Cerebellar nuclear complex (tissue), 1 donor: ENCODE measurements around the gene CREG2.

Experiments used
- DNase-seq, 2 experiments: peaks; one replicate each; lab custom pipeline; 2025; lab: John Stamatoyannopoulos, UW

The CREG2 gene

GRCh38 chr2:101409699-101410098 is 22.4 kb upstream of the CREG2 start:
- no peak for DNase-seq

- no peak for DNase-seq
Observed at GRCh38 chr2:101408925-101409324, 21.6 kb upstream of the CREG2 start.

- no peak for DNase-seq
Observed at GRCh38 chr2:101405351-101405899, 18.1 kb upstream of the CREG2 start.

- DNase-seq: no peak
Observed at GRCh38 chr2:101403745-101404144, 16.4 kb upstream of the CREG2 start.

GRCh38 chr2:101402630-101403029 is 15.3 kb upstream of the CREG2 start:
- no peak for DNase-seq

GRCh38 chr2:101401906-101402305 is 14.6 kb upstream of the CREG2 start:
- DNase-seq: no peak

- DNase-seq: no peak
Observed at GRCh38 chr2:101401326-101401665, 14.0 kb upstream of the CREG2 start.

GRCh38 chr2:101400506-101401325 is 13.4 kb upstream of the CREG2 start:
- DNase-seq: no peak

- no peak for DNase-seq
Observed at GRCh38 chr2:101400048-101400447, 12.7 kb upstream of the CREG2 start.

GRCh38 chr2:101399021-101399799 is 11.9 kb upstream of the CREG2 start:
- no peak for DNase-seq

GRCh38 chr2:101398116-101398821 is 11.0 kb upstream of the CREG2 start:
- no peak for DNase-seq

GRCh38 chr2:101396316-101396717 is 9.0 kb upstream of the CREG2 start:
- DNase-seq: no peak

- no peak for DNase-seq
Observed at GRCh38 chr2:101395545-101396315, 8.4 kb upstream of the CREG2 start.

- DNase-seq: no peak
Observed at GRCh38 chr2:101388232-101388631, 929 bp upstream of the CREG2 start.

GRCh38 chr2:101386599-101387150 is 628 bp downstream of the CREG2 start:
- DNase-seq: no peak

- no peak for DNase-seq
Observed at GRCh38 chr2:101383016-101383541, 4.2 kb downstream of the CREG2 start.

GRCh38 chr2:101382442-101382841 is 4.9 kb downstream of the CREG2 start:
- DNase-seq: no peak

- DNase-seq: no peak
Observed at GRCh38 chr2:101380376-101380775, 6.9 kb downstream of the CREG2 start.

GRCh38 chr2:101379091-101379490 is 8.2 kb downstream of the CREG2 start:
- DNase-seq: no peak

- no peak for DNase-seq
Observed at GRCh38 chr2:101375653-101376052, 11.7 kb downstream of the CREG2 start.
